SHP77 treated with DMSO at 0.1 percent for 48 hours (cell line): ENCODE data around the gene MTCL3.

ENCODE experiments used
- DNase-seq: peaks from one replicate; lab custom pipeline; 2025; lab: John Stamatoyannopoulos, UW

The MTCL3 gene

DNA sequence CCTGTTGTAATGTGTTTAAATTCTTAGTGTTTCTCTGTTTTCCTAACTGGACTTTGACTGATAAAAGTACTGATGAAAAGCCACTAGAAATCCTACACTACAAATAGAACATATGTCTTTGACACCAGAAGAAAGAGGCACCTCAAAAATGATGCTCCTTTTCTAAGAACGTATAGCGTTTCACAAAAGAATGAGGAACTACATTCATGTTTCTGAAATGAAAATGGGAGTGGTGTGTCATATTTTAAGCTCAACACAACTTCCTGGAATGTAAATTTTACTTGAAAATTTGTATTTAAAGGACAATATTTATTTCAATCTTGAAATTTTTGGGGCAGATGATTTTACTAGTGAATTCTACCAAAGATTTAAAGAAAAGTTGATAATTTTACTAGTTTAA, 95.2 kb downstream of the MTCL3 start:
- DNase-seq, result no peak
